ENCODE results near the gene KASH5.
"Not testable (repeated sequence)": the region's sequence is repeated elsewhere in the genome, so short reads cannot be mapped to it uniquely, and the experiment has no call there.

Gene KASH5

DNA sequence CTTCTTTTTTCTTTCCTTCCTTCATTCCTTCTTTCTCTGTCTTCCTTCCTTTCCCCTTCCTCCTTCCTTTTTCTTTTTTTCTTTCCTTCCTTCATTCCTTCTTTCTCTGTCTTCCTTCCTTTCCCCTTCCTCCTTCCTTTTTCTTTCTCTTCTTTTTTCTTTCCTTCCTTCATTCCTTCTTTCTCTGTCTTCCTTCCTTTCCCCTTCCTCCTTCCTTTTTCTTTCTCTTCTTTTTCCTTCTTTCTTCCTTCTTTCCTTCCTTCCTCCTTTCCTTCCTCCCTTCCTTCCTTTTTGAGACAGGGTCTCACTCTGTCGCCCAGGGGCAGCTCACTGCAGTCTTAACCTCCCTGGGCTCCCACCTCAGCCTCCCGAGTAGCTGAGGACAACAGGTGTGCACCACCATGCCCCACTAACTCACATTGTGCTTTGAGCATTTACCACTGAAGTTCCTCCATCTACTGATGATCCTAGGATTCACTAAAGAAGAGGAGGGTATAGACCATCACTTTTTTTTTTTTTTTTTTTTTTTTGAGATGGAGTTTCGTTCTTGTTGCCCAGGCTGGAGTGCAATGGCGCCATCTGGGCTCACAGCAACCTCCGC, 56.2 kb downstream of the KASH5 start:
- not testable (repeated sequence) for H3K4me1 ChIP-seq (ENCODE audit: insufficient read depth, low read length); H3K9ac ChIP-seq (ENCODE audit: low read length); H3K27ac ChIP-seq (ENCODE audit: low read depth, low read length); H3K4me3 ChIP-seq (ENCODE audit: low read depth in 1 of 2, low read length in 2 of 2); H3K9me3 ChIP-seq (ENCODE audit: low read length)
- Histone ChIP-seq H3K27me3 (ENCODE audit: control insufficient read depth in 1 of 2, insufficient read depth in 2 of 2, low read length in 2 of 2) (peaks cover 17 to 39% of the 10 kb centered on the region in 2 donors), H3K36me3 (ENCODE audit: insufficient read depth, low read length) (peaks cover 12% of the 10 kb centered on the region)

DNA sequence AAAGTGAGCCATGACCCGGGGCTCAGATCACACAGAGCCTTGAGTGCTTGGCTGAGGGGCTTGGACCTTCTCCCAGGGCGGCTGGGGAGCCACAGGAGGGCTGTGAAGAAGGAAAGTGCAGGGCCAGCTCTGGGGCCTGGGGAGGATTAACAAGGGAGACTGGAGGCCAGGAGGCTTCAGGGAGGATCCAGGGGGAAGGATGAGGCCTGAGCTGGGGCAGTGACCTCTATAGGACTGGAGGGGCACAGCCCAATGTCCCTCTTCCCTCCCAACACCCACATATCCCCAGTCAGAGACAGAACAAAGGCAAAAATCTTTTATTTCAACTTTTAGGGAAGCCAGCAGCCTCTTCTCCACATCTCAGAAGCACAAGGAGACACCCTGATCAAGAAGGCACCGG, 57.9 kb downstream of the KASH5 start:
- Histone ChIP-seq H3K9me3 (ENCODE audit: low read length) (no peaks in the 10 kb centered on the region), H3K27ac (ENCODE audit: low read depth, low read length) (no peak overlapping the region), H3K27me3 (ENCODE audit: control insufficient read depth in 1 of 2, insufficient read depth in 2 of 2, low read length in 2 of 2) (peaks cover 7 to 21% of the 10 kb centered on the region in 2 donors), H3K9ac (ENCODE audit: low read length) (no peak overlapping the region), H3K4me1 (ENCODE audit: insufficient read depth, low read length) (peaks cover 3% of the 10 kb centered on the region), H3K36me3 (ENCODE audit: insufficient read depth, low read length) (peaks cover 15% of the 10 kb centered on the region), H3K4me3 (ENCODE audit: low read depth in 1 of 2, low read length in 2 of 2) (no peak overlapping the region)

DNA sequence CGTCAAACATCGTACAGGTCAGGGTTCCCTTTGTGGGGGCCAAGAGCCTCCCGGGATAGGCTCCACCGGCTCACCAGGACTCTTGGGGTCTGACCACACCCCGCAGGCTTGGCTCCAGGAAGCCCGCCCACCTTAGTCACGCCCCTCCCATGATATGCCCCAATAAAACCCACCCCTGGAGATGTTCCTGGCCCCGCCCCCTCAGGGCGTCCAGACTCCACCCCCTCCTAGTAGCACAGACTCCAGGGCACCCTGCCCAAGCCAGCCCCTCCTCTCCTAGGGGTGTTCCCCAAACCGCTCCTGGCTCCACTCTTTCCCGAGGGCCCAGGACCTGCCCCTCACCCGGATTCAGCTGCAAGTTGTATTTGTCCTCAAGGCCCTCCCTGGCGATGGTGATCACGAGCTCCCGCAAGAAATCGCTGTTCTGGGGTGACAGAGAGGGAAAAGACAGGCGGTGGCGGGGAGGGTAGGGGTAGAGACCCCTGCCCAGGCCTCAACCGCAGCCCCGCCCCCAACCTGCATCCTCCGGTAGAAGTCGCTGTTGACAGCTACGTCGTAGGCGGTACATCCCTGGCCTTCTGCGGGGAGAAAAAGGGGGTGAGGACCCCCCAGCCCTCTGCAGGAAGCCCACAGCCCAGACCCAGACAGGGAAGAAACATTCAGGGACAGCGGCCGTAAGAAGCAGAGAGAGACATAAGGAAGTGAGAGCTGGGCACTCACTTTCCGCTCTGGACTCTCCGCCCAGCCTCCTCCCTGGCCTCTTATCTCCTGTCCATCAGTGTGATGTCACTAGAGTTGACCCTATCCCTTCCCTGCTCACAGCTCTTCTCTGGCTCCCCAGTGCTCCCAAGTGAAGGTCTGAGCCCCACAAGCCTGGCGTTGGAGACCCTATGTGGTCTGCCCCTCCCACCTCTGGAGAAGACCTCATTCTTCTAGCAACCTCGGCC, 59.7 kb downstream of the KASH5 start:
- no peak overlapping the region for H3K27ac ChIP-seq (ENCODE audit: low read depth, low read length)
- H3K4me3 ChIP-seq (ENCODE audit: low read depth in 1 of 2, low read length in 2 of 2): no peak overlapping the region

DNA sequence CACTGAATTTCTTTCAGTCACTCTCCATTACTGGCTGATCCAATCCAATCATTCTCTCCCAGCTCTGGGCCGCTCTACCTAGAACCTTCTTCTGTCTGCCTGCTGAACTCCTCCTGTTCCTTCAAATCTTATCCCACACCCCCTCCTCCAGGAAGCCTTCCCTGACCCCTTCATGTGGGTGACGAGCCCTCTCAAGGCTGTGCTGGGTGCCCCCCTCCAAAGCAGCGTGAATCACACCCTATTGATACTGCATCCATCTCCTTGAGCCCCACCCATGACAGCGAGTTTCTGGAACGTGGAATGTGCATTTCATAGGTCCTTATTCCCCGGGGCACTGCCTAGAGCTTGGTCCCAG, 60.4 kb downstream of the KASH5 start:
- H3K27me3 ChIP-seq (ENCODE audit: control insufficient read depth in 1 of 2, insufficient read depth in 2 of 2, low read length in 2 of 2): no peaks in the 10 kb centered on the region
- H3K4me3 ChIP-seq (ENCODE audit: low read depth in 1 of 2, low read length in 2 of 2): no peak overlapping the region
- peaks cover 3% of the 10 kb centered on the region for H3K4me1 ChIP-seq (ENCODE audit: insufficient read depth, low read length)
- no peak overlapping the region for H3K27ac ChIP-seq (ENCODE audit: low read depth, low read length)
- no peak overlapping the region for H3K9ac ChIP-seq (ENCODE audit: low read length)
- peaks cover 15% of the 10 kb centered on the region for H3K36me3 ChIP-seq (ENCODE audit: insufficient read depth, low read length)
- H3K9me3 ChIP-seq (ENCODE audit: low read length): no peaks in the 10 kb centered on the region

More for the DNA sequence above, 59.7 kb downstream of the KASH5 start:
- Histone ChIP-seq H3K36me3 (ENCODE audit: insufficient read depth, low read length) (peaks cover 15% of the 10 kb centered on the region), H3K9me3 (ENCODE audit: low read length) (no peaks in the 10 kb centered on the region), H3K9ac (ENCODE audit: low read length) (no peak overlapping the region), H3K4me1 (ENCODE audit: insufficient read depth, low read length) (peaks cover 3% of the 10 kb centered on the region), H3K27me3 (ENCODE audit: control insufficient read depth in 1 of 2, insufficient read depth in 2 of 2, low read length in 2 of 2) (peaks cover 0 to 6% of the 10 kb centered on the region in 2 donors)

DNA sequence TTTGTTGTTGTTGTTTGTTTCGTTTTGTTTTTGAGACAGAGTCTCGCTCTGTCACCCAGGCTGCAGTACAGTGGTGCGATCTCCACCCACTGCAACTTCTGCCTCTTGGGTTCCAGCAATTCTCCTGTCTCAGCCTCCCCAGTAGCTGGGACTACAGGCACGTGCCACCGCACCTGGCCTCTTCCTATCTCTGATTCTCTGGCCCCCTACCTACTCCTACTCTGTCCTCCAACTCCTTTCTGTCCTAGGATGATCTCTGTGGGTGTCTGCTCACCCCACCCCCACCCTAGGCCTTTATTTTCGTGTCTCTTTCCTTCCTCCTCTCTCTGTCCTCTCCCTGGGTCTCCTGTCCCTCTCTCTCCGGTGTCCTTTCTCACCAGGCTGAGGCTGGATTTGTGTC, 62.4 kb downstream of the KASH5 start:
- Histone ChIP-seq H3K4me3 (ENCODE audit: low read depth in 1 of 2, low read length in 2 of 2) (peak overlapping the region in 1 of 2 donors; percentile 91), H3K36me3 (ENCODE audit: insufficient read depth, low read length) (peaks cover 15% of the 10 kb centered on the region), H3K27ac (ENCODE audit: low read depth, low read length) (no peak overlapping the region), H3K9ac (ENCODE audit: low read length) (no peak overlapping the region), H3K4me1 (ENCODE audit: insufficient read depth, low read length) (peaks cover 12% of the 10 kb centered on the region), H3K27me3 (ENCODE audit: control insufficient read depth in 1 of 2, insufficient read depth in 2 of 2, low read length in 2 of 2) (no peaks in the 10 kb centered on the region), H3K9me3 (ENCODE audit: low read length) (no peaks in the 10 kb centered on the region)

DNA sequence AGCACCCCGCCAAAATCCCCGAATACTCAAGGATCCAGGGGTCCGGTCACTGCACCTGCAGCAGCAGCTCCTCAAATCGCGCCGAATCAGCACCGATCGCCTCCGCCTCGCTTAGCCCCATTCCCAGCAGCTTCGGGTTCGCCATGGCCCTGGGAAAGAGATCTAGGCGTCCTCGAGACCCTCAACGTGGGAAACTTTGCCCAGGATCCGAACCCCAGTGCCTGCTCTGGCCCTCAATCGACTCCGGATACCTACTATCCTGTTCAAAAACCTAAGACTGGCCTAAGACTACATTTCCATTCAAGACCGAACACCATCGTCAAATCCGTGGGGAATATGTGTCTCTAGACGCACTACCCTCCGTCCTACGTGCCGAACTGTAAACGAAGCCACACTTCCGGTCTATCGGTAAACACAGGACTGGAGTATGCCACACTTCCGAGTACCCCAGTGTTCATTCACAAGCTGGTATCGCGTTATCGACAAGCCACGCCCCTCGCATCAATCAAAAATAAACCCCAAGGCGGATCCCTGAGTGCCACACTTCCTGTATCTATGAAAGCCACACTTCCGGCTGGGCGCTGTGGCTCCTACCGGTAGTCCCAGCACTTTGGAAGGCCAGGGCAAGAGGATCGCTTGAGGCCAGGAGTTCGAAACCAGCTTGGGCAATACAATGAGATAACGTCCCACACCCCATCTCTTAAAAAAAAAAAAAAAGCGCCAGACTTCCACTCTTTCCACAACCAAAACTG, 63.6 kb downstream of the KASH5 start, which contains the start of gene PIH1D1:
Gene PIH1D1, minus strand, starts transcription at position 385 of the 752 bp plus-strand sequence. Its CDS starts 240 bp downstream, at position 145.
- Histone ChIP-seq H3K27me3 (ENCODE audit: control insufficient read depth in 1 of 2, insufficient read depth in 2 of 2, low read length in 2 of 2) (no peaks in the 10 kb centered on the region), H3K9ac (ENCODE audit: low read length) (peak within 1 kb of the TSS; percentile 81), H3K4me3 (ENCODE audit: low read depth in 1 of 2, low read length in 2 of 2) (peak within 1 kb of the TSS; percentile 76 to 91), H3K4me1 (ENCODE audit: insufficient read depth, low read length) (peaks cover 12% of the 10 kb centered on the region), H3K36me3 (ENCODE audit: insufficient read depth, low read length) (peaks cover 12% of the 10 kb centered on the region), H3K27ac (ENCODE audit: low read depth, low read length) (peak within 1 kb of the TSS; percentile 75), H3K9me3 (ENCODE audit: low read length) (no peaks in the 10 kb centered on the region)

DNA sequence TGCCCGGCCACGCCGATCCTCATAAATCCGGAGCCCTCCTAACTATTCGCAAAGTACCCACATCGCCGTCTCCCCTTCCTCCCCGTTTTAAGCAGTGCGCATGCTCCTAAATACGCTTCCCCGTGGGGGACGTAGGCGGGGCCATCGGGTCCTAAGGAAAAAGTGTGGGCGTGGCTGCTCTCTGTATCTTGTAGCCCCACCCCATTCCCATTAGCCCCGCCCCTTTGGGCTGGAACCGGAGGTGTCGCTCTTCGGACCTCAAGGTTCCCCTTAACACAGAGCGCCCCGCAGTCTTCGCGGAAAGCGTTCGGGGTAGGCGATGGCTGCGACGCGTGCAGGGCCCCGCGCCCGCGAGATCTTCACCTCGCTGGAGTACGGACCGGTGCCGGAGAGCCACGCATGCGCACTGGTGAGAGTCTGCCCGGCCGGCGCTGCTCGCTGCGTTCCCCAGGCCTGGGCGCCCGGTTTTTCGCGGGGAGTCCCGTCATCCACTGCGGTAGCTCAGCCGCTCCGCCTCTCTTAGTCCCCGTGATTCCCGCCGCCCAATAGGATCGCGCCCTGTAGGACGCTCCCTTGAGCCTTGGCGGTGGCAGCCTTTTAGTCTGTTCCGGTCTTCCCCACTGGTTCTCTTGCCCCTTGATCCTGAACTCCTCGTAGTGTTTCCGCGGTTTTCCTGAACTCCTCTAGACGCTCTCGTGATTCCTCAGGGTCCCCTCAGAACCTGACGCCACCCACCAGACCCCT, 65.1 kb downstream of the KASH5 start, which contains the start of gene ALDH16A1:
Gene ALDH16A1, plus strand, starts transcription at position 213 of the 744 bp plus-strand sequence. Its CDS starts 107 bp downstream, at position 320.
- H3K4me3 ChIP-seq (ENCODE audit: low read depth in 1 of 2, low read length in 2 of 2): peak within 1 kb of the TSS; percentile 40 to 91
- H3K4me1 ChIP-seq (ENCODE audit: insufficient read depth, low read length): peaks cover 12% of the 10 kb centered on the region
- H3K9ac ChIP-seq (ENCODE audit: low read length): peak within 1 kb of the TSS; percentile 86
- H3K27me3 ChIP-seq (ENCODE audit: control insufficient read depth in 1 of 2, insufficient read depth in 2 of 2, low read length in 2 of 2): no peaks in the 10 kb centered on the region
- peak within 1 kb of the TSS; percentile 75 for H3K27ac ChIP-seq (ENCODE audit: low read depth, low read length)
- no peaks in the 10 kb centered on the region for H3K9me3 ChIP-seq (ENCODE audit: low read length)
- peaks cover 10% of the 10 kb centered on the region for H3K36me3 ChIP-seq (ENCODE audit: insufficient read depth, low read length)

DNA sequence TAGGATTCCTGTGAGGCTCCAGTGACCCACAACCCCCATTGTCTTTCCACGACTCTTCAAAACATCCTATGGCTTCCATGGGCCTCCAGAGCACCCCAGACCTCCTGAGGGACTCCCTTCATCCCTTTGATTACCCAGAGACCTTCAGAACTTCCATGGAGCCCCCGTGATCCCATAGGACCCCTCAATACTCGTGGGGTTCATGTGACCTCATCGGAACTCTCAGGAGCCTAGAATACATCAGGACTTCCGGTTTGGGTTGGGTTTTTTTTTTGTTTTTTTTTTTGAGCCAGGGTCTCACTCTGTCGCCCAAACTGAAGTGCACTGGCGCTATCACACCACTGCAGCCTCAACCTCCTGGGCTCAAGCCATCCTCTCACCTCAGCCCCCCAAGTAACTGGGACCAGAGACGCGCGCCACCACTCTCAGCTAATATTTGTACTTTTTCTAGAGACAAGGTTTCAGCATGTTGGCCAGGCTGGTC, 65.8 kb downstream of the KASH5 start:
- peak overlapping the region; percentile 75 for H3K27ac ChIP-seq (ENCODE audit: low read depth, low read length)
- peak overlapping the region; percentile 86 for H3K9ac ChIP-seq (ENCODE audit: low read length)
- H3K9me3 ChIP-seq (ENCODE audit: low read length): no peaks in the 10 kb centered on the region
- H3K4me1 ChIP-seq (ENCODE audit: insufficient read depth, low read length): peaks cover 12% of the 10 kb centered on the region
- peak overlapping the region; percentile 40 to 80 for H3K4me3 ChIP-seq (ENCODE audit: low read depth in 1 of 2, low read length in 2 of 2)
- H3K27me3 ChIP-seq (ENCODE audit: control insufficient read depth in 1 of 2, insufficient read depth in 2 of 2, low read length in 2 of 2): no peaks in the 10 kb centered on the region
- H3K36me3 ChIP-seq (ENCODE audit: insufficient read depth, low read length): peaks cover 7% of the 10 kb centered on the region

DNA sequence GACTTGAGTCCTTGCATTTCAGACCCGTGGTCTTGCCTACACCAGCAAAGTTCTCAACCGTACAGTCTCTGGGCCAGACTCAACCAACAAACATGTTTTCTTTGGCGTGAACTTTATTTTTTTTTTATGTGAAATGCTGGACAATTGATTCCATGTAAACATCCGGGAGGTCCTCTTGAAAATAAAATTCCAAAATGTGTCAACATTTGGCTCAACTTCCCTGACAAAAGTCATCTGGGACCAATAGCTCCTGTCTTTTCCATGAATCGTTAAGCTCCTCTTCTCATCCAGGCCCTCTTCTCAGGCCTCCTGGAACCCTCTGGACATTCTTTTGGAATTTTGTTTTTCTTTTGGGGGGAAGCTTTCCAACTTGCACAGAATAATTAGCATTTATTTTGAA, 67.7 kb downstream of the KASH5 start:
- Histone ChIP-seq H3K36me3 (ENCODE audit: insufficient read depth, low read length) (no peaks in the 10 kb centered on the region), H3K9me3 (ENCODE audit: low read length) (no peaks in the 10 kb centered on the region), H3K27ac (ENCODE audit: low read depth, low read length) (no peak overlapping the region), H3K27me3 (ENCODE audit: control insufficient read depth in 1 of 2, insufficient read depth in 2 of 2, low read length in 2 of 2) (no peaks in the 10 kb centered on the region), H3K4me3 (ENCODE audit: low read depth in 1 of 2, low read length in 2 of 2) (no peak overlapping the region), H3K4me1 (ENCODE audit: insufficient read depth, low read length) (peaks cover 9% of the 10 kb centered on the region), H3K9ac (ENCODE audit: low read length) (no peak overlapping the region)

DNA sequence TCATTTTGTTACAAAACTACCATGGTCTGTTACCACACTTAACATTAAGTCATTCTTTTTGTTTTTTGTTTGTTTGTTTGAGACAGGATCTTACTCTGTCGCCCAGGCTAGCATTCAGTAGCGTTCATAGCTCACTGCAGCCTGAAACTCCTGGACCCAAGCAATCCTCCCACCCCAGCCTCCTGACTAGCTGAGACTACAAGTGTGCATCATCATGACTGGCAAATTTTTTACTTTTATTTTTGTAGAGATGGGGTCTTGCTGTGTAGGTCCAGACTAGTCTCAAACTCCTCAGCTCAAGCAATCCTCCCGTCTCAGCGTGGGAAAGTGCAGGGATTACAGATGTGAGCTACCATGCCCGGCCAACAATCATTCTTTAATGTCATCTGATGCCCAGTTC, 68.3 kb downstream of the KASH5 start:
- H3K9ac ChIP-seq (ENCODE audit: low read length): no peak overlapping the region
- no peak overlapping the region for H3K4me3 ChIP-seq (ENCODE audit: low read depth in 1 of 2, low read length in 2 of 2)
- no peaks in the 10 kb centered on the region for H3K9me3 ChIP-seq (ENCODE audit: low read length)
- H3K27ac ChIP-seq (ENCODE audit: low read depth, low read length): no peak overlapping the region
- no peaks in the 10 kb centered on the region for H3K27me3 ChIP-seq (ENCODE audit: control insufficient read depth in 1 of 2, insufficient read depth in 2 of 2, low read length in 2 of 2)
- peaks cover 8% of the 10 kb centered on the region for H3K4me1 ChIP-seq (ENCODE audit: insufficient read depth, low read length)
- no peaks in the 10 kb centered on the region for H3K36me3 ChIP-seq (ENCODE audit: insufficient read depth, low read length)
